Femur (tissue), 1 donor: ENCODE measurements around the gene KCNH1.
"Not testable (repeated sequence)": the region's sequence is repeated elsewhere in the genome, so short reads cannot be mapped to it uniquely, and the experiment has no call there.

Experiments
- DNase-seq: peaks from one replicate; pipeline ENCODE4 v3.0.0-alpha.2; 2017

Gene KCNH1

GRCh38 chr1:210674151-210674550 is 459.8 kb downstream of the KCNH1 start:
- no peak for DNase-seq

GRCh38 chr1:210669951-210670350 is 464.0 kb downstream of the KCNH1 start:
- no peak for DNase-seq

- no peak for DNase-seq
These were observed 470.0 kb downstream of the KCNH1 start for GRCh38 chr1:210663730-210664573.

GRCh38 chr1:210662291-210663050 is 471.5 kb downstream of the KCNH1 start:
- DNase-seq: no peak

DNA sequence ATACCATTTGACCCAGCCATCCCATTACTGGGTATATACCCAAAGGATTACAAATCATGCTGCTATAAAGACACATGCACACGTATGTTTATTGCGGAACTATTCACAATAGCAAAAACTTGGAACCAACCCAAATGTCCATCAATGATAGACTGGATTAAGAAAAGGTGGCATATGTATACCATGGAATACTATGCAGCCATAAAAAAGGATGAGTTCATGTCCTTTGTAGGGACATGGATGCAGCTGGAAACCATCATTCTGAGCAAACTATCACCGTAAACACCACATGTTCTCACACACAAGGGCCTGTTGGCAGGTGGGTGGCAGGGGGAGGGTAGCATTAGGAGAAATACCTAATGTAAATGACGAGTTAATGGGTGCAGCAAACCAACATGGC is 472.4 kb downstream of the KCNH1 start:
- DNase-seq: not testable (repeated sequence)

DNA sequence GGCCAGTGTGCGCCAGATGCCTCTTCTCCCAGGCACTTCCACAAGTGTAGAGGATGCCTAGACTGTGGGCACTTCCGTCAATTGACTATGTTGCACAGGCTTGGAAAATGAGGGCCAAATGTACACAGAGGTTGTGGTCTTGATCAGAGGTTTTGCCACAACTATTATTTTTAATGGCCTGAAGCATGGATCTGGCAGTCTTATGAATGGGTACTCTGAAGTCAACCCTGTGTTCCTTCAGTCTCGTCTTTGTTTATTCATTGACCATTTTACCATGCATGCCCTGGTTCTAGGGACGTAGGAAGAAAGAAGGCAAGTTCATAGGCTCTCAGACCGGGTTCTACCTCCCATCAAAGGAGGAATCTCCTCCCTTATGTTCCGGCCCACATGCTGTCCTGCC is 476.1 kb downstream of the KCNH1 start:
- no peak for DNase-seq

DNA sequence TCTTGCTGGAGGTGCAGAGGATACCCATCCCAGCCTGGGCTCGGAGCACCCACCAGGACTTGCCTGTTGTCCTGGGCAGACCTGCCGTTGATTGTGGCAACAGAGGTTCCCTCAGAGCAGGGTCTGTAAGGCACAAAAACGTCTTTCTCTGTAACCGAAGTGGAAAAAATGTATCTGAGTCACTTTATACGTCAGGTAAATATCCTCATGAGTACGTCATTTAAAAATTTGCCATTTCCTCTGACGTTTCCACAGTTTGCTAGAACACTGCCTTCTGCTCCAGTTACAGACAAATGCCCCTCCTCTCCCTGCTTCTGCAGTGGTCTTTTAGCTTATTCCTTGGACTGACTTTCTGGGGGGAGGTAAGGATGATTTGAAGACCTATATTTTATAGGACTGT is 478.4 kb downstream of the KCNH1 start:
- no peak for DNase-seq

GRCh38 chr1:210654176-210654981 is 479.6 kb downstream of the KCNH1 start:
- no peak for DNase-seq

- DNase-seq: no peak
These were observed 480.2 kb downstream of the KCNH1 start for GRCh38 chr1:210653771-210654170.

- no peak for DNase-seq
These were observed 481.5 kb downstream of the KCNH1 start for GRCh38 chr1:210652329-210652954.

DNA sequence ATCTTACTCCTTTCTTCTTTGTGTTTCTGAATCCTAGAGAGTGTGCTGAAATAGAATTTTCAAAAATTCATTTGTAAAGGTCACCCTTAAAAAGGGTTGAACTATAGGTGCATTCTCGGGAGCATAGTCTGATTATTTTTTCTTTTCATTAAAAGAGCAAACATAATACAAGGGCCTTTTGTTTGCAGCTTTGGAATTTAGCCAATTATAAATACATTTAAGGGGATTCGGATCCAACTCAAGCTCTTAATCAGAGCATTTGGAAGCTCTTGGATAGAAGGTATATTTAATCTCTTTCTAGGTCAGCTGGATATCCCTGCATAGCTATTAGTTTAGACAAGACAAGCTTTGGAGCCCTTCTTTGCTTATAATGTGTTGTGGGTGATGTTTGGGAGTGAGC is 483.5 kb downstream of the KCNH1 start:
- no peak for DNase-seq

DNA sequence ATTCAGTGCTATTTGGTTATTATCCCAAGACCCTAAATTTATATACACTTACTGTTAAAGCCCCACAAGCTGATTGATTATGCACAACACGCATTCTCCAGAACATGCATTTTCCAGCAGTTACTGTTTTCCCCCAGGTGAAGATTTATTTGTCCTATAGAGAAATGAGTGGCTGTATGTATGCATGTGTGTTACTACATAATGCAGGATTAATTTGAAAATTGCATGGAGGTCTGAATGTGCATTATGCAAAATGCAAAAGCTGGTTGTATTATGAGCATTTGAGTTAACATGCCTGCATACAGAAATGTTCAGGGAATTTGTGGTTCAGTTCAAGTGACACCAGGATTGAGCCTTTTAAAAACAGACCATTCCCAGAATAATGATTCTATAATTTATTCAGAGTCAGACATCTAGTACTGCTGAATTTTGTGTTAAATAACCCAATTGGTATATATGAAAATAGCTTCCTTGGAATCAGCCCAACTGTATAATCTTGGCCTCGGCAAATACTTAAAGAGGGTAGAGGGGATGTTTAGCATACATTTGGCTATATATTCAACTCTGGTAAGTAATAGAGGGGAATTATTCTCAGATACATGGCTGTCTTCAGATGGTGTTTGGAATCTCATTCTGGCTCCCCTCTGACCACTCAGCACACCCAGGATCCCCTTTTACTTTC is 485.2 kb downstream of the KCNH1 start:
- no peak for DNase-seq

- no peak for DNase-seq
These were observed 486.3 kb downstream of the KCNH1 start for GRCh38 chr1:210647406-210648333.

DNA sequence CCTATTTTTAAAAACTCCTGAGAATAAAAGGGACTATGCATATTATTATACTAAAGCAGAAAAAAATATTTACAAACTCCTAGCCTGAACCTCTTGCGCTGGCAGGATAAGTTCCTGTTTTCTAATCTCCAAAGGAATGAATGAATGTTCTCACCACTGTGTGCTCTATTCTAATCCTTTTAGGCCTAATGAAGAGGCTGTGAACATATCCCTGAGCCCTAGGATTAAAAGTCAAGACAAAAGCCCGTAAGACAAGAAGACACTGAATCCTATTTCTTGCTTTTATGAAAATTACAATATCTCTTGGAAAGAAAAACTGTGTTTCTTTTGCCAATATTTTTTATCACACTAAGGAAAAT is 487.7 kb downstream of the KCNH1 start:
- DNase-seq: no peak

DNA sequence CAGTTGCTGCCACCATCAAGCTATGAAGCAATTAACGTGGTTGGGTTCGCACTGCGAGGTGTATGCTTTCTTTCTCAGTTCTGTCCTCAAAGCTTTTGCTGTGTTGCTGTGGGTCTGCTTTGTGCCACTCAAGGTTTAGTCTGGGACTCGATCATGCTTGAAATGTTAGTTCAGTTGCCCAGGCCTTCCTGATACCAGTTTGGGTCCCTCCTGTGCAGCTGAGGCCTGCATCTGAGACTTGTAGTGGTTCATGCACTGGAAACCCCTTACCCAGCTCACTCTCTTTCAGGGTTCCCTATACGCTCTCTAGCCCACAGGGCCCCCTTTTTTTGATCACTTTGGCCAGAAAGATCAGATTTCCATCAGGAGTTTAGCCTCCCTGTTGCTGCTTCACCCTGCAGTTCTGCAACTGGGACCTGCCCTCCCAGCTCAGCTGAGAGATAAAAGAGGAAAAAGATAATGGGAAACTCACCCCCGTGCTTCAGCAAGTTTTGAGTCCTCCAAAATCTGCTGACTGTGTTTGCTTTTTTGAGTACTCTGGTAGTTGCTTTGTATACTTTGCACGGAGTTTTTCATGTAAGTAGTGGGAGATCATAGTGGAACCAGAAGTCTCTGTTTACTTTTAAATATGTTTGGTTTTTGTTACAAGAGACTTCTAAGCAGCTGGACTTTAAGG is 488.2 kb downstream of the KCNH1 start:
- no peak for DNase-seq

- DNase-seq: no peak
These were observed 492.4 kb downstream of the KCNH1 start for GRCh38 chr1:210641582-210641981.

GRCh38 chr1:210635108-210635507 is 498.8 kb downstream of the KCNH1 start:
- DNase-seq: no peak

DNA sequence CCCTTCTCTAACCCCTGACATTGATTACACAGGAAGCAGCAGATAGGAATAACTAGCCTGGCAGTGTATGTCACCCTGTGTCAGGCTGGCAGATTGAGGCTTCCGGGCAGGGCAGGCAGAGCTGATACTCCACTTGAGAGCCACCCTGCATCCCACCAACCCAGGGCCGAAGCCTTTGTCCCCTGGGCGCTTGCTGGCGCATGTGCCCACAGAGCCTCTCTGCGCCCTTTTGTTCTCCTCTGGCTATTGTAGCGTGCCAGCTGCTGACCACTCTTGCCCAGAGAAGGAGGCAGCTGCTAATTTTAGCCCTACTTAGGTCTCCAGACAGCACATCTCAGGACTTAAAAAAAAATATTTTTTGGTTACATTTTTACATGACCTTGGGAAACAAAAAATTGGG is 500.3 kb downstream of the KCNH1 start:
- no peak for DNase-seq

DNA sequence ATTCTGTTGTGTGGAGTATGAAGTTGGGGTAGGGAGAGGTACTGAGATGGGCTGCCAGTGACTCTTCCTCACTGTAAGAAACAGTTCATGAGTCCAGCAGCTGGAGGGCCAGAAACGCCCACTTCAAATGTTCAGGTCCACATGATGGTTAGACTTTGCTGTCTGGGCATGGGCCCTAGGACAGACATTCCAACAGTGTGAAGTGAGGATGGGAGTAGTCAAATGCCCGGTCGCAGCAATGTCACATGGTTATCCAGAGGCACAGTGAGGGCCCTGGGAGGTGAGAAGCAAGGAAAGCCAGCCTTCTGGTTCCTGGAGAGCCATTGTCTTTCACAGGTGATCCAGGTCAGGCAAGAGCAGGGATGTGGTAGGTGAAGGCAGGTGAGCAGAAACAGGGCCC is 500.8 kb downstream of the KCNH1 start:
- DNase-seq: no peak

- DNase-seq: no peak
These were observed 502.5 kb downstream of the KCNH1 start for GRCh38 chr1:210631399-210631798.

- no peak for DNase-seq
These were observed 504.7 kb downstream of the KCNH1 start for GRCh38 chr1:210629276-210629675.
